Stimulated activated CD4-positive, alpha-beta T cell treated with anti-CD3 and anti-CD28 coated beads, Interleukin-1b, Interleukin-23, amount 100 ng/mL, for 24 hours (primary cell): ENCODE data around the gene ATG16L1.

Experiments used
- DNase-seq, 4 experiments: peaks; one replicate each; pipeline ENCODE4 v3.0.0-alpha.2; 2020; ENCODE audit warnings: low read depth in 4 of 4, low spot score in 1 of 4

ATG16L1 gene

GRCh38 chr2:233226511-233227031 lies 24.9 kb upstream of the ATG16L1 start:
- DNase-seq, result no peak

- DNase-seq, result no peak
These were observed 24.0 kb upstream of the ATG16L1 start for GRCh38 chr2:233227346-233227978.

GRCh38 chr2:233228376-233228775 lies 23.1 kb upstream of the ATG16L1 start:
- no peak for DNase-seq

GRCh38 chr2:233233618-233234230 lies 17.7 kb upstream of the ATG16L1 start:
- DNase-seq, result no peak

- no peak for DNase-seq
These were observed 17.2 kb upstream of the ATG16L1 start for GRCh38 chr2:233234264-233234663.

GRCh38 chr2:233234996-233235395 lies 16.5 kb upstream of the ATG16L1 start:
- no peak for DNase-seq

- DNase-seq, result no peak
These were observed 15.5 kb upstream of the ATG16L1 start for GRCh38 chr2:233235977-233236376.

GRCh38 chr2:233236820-233237589 lies 14.5 kb upstream of the ATG16L1 start:
- no peak for DNase-seq

- DNase-seq, result no peak
These were observed 10.6 kb upstream of the ATG16L1 start for GRCh38 chr2:233240897-233241296.

- no peak for DNase-seq
These were observed 9.7 kb upstream of the ATG16L1 start for GRCh38 chr2:233241803-233242202.

- no peak for DNase-seq
These were observed 9.1 kb upstream of the ATG16L1 start for GRCh38 chr2:233242231-233242927.

- DNase-seq, result no peak
These were observed 8.1 kb upstream of the ATG16L1 start for GRCh38 chr2:233243348-233243747.

- DNase-seq, result no peak
These were observed 6.7 kb upstream of the ATG16L1 start for GRCh38 chr2:233244818-233245217.

GRCh38 chr2:233245406-233245805 lies 6.1 kb upstream of the ATG16L1 start:
- DNase-seq, result no peak

GRCh38 chr2:233247116-233247515 lies 4.4 kb upstream of the ATG16L1 start:
- no peak for DNase-seq

GRCh38 chr2:233247744-233248143 lies 3.7 kb upstream of the ATG16L1 start:
- DNase-seq, result peak in 3 of 4 experiments; percentile 28 to 59 (median 46)

- DNase-seq, result no peak
These were observed 2.5 kb upstream of the ATG16L1 start for GRCh38 chr2:233248999-233249398.

GRCh38 chr2:233250568-233250967 lies 905 bp upstream of the ATG16L1 start:
- DNase-seq, result no peak

- no peak for DNase-seq
These were observed 528 bp upstream of the ATG16L1 start for GRCh38 chr2:233250985-233251305.

GRCh38 chr2:233252227-233252626 lies 754 bp downstream of the ATG16L1 start:
- DNase-seq, result no peak

- DNase-seq, result no peak
These were observed 3.7 kb downstream of the ATG16L1 start for GRCh38 chr2:233255151-233255550.

- DNase-seq, result no peak
These were observed 4.6 kb downstream of the ATG16L1 start for GRCh38 chr2:233256048-233256447.
